Astrocyte (in vitro differentiated cells and primary cell): ENCODE data around the gene DMKN. TPM values are rescaled to one million over a fixed set of nuclear protein-coding genes. Genes with fewer than 3 reads are reported as not detected.

Source experiments
- DNase-seq: peaks from one replicate; pipeline ENCODE4 v3.0.0-alpha.2; 2010; ENCODE audit warnings: low read depth
- FAIRE-seq: peaks from 2 replicates; lab custom pipeline; 2011; peaks lifted over from hg19 to GRCh38; lab: Jason Lieb, UNC
- H2AFZ ChIP-seq: 2 replicates; pipeline ENCODE4 v1.6.0; 2012; ENCODE audit warnings: low read depth, low read length, inconsistent platforms
- H3K27ac ChIP-seq: 2 replicates; pipeline ENCODE4 v1.5.1; 2011; ENCODE audit warnings: low read depth, low read length, inconsistent platforms
- H3K27me3 ChIP-seq: 2 replicates; pipeline ENCODE4 v1.6.0; 2011; ENCODE audit warnings: low read length, inconsistent platforms; ENCODE audit not compliant: insufficient read depth
- H3K36me3 ChIP-seq: 2 replicates; pipeline ENCODE4 v1.5.1; 2011; ENCODE audit warnings: low read length, inconsistent platforms; ENCODE audit not compliant: insufficient read depth
- H3K4me1 ChIP-seq: 2 replicates; pipeline ENCODE4 v1.5.1; 2011; ENCODE audit warnings: low read length, inconsistent platforms; ENCODE audit not compliant: insufficient read depth
- H3K4me2 ChIP-seq: 2 replicates; pipeline ENCODE4 v1.6.0; 2012; ENCODE audit warnings: low read length, inconsistent platforms
- H3K4me3 ChIP-seq: 2 replicates; pipeline ENCODE4 v1.5.1; 2011; ENCODE audit warnings: low read depth, mild to moderate bottlenecking, low read length, inconsistent platforms; ENCODE audit not compliant: insufficient read depth
- H3K79me2 ChIP-seq: 2 replicates; pipeline ENCODE4 v1.6.0; 2012; ENCODE audit warnings: mild to moderate bottlenecking, low read length, inconsistent platforms; ENCODE audit not compliant: insufficient read depth
- H3K9ac ChIP-seq: 2 replicates; pipeline ENCODE4 v1.6.0; 2012; ENCODE audit warnings: mild to moderate bottlenecking, low read length, inconsistent platforms
- H3K9me3 ChIP-seq: 2 replicates; pipeline ENCODE4 v1.5.1; 2012; ENCODE audit warnings: low read depth, mild to moderate bottlenecking, low read length, inconsistent platforms; ENCODE audit not compliant: insufficient read depth
- H4K20me1 ChIP-seq: 2 replicates; pipeline ENCODE4 v1.6.0; 2012; ENCODE audit warnings: low read length, inconsistent platforms; ENCODE audit not compliant: insufficient read depth
- H3K27ac Mint-ChIP-seq: one replicate; pipeline ENCODE4 v1.8.0; 2021; ENCODE audit warnings: mild to moderate bottlenecking, mixed read lengths; ENCODE audit not compliant: unreplicated experiment
- H3K27me3 Mint-ChIP-seq: one replicate; pipeline ENCODE4 v1.8.0; 2021; ENCODE audit warnings: low read depth, mixed read lengths; ENCODE audit not compliant: unreplicated experiment
- H3K36me3 Mint-ChIP-seq: one replicate; pipeline ENCODE4 v1.8.0; 2021; ENCODE audit warnings: low read depth, mixed read lengths; ENCODE audit not compliant: unreplicated experiment
- H3K4me1 Mint-ChIP-seq: one replicate; pipeline ENCODE4 v1.8.0; 2021; ENCODE audit warnings: low read depth, mixed read lengths; ENCODE audit not compliant: unreplicated experiment
- H3K4me3 Mint-ChIP-seq: one replicate; pipeline ENCODE4 v1.8.0; 2021; ENCODE audit warnings: mild to moderate bottlenecking, moderate library complexity, mixed read lengths; ENCODE audit not compliant: unreplicated experiment
- H3K9me3 Mint-ChIP-seq: one replicate; pipeline ENCODE4 v1.8.0; 2021; ENCODE audit warnings: mild to moderate bottlenecking, mixed read lengths; ENCODE audit not compliant: unreplicated experiment
- EZH2 ChIP-seq: IDR thresholded peaks from 2 replicates; pipeline ENCODE4 v1.6.1; 2012; ENCODE audit warnings: mild to moderate bottlenecking, low read length, inconsistent platforms; ENCODE audit not compliant: insufficient read depth
- total RNA-seq: library from RNA; stranded (reverse); gene quantifications from 2 replicates; pipeline ENCODE4 v1.2.1, GENCODE V29; 2021
- TF ChIP-seq, protein P1 (sequence below): IDR thresholded peaks from 2 replicates; pipeline ENCODE4 v1.5.1; 2011; ENCODE audit warnings: low read depth, mild to moderate bottlenecking, inconsistent platforms, low read length, moderate library complexity; ENCODE audit not compliant: insufficient read depth

The DMKN gene
- total RNA-seq, 1 donor from 2014 or later: 56.9 TPM

DNA sequence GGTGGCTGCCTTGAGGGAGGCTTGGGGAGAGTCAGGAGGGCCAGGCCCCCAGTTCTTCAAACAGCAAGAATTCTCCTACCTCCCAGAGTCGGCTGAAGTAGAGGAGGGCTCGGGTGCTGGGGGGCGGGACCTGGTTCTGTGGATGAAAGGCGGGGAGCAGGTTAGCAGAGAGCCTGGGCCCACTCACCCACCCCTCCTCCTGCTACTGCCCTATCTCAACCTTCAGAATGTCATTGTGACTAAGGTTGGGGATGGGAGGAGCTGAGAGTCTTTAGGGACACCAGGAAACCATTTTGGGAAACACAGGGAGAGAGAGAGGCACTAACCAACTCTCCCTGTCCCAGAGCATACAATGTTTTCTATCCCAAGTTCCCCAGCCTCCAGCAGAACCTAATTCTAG, 10.7 kb downstream of the DMKN start:
- Histone ChIP-seq H3K4me2 (no peak overlapping the region), H3K27ac (no peak overlapping the region), H4K20me1 (no peaks in the 10 kb centered on the region), H3K79me2 (no peaks in the 10 kb centered on the region), H3K36me3 (no peaks in the 10 kb centered on the region), H3K9ac (no peak overlapping the region), H3K9me3 (no peaks in the 10 kb centered on the region), H3K4me3 (no peak overlapping the region), H3K27me3 (peaks cover 21% of the 10 kb centered on the region), H2AFZ (no peak overlapping the region), H3K4me1 (no peaks in the 10 kb centered on the region)
- Mint-ChIP-seq H3K27ac (no peak overlapping the region), H3K27me3 (peaks cover 2% of the 10 kb centered on the region), H3K4me1 (peaks cover 4% of the 10 kb centered on the region), H3K36me3 (peaks cover 23% of the 10 kb centered on the region), H3K4me3 (no peak overlapping the region), H3K9me3 (no peaks in the 10 kb centered on the region)
- TF ChIP-seq EZH2: no peak
- TF ChIP-seq, protein P1, sequence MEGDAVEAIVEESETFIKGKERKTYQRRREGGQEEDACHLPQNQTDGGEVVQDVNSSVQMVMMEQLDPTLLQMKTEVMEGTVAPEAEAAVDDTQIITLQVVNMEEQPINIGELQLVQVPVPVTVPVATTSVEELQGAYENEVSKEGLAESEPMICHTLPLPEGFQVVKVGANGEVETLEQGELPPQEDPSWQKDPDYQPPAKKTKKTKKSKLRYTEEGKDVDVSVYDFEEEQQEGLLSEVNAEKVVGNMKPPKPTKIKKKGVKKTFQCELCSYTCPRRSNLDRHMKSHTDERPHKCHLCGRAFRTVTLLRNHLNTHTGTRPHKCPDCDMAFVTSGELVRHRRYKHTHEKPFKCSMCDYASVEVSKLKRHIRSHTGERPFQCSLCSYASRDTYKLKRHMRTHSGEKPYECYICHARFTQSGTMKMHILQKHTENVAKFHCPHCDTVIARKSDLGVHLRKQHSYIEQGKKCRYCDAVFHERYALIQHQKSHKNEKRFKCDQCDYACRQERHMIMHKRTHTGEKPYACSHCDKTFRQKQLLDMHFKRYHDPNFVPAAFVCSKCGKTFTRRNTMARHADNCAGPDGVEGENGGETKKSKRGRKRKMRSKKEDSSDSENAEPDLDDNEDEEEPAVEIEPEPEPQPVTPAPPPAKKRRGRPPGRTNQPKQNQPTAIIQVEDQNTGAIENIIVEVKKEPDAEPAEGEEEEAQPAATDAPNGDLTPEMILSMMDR: no peak
- DNase-seq: no peak
- FAIRE-seq: no peak

DNA sequence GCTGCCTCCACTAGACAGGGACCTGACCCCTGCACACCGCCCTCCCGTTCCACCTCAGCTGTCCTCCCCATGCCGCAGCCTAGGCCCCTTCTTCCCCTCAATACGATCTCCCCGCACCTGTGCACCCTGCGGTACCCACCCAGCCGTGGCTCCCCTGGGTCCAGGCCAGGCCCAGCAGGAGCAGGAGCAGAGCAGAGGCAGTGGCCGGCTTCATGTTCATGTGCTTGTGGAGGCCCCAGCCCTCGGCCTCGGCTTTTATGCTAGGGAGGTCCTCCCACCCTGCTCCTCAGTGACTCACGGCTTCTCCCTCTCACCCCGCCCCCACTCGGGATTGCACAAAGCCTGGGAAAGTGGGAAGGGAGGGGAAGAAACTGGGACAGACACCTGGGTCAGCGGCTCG, 11.8 kb downstream of the DMKN start:
- Histone ChIP-seq H2AFZ (no peak overlapping the region), H3K4me3 (no peak overlapping the region), H3K36me3 (no peaks in the 10 kb centered on the region), H3K9me3 (no peaks in the 10 kb centered on the region), H4K20me1 (no peaks in the 10 kb centered on the region), H3K4me1 (no peaks in the 10 kb centered on the region), H3K27me3 (peaks cover 12% of the 10 kb centered on the region), H3K27ac (no peak overlapping the region), H3K4me2 (no peak overlapping the region), H3K9ac (no peak overlapping the region), H3K79me2 (no peaks in the 10 kb centered on the region)
- no peak overlapping the region for H3K27ac Mint-ChIP-seq
- H3K4me3 Mint-ChIP-seq: no peak overlapping the region
- H3K9me3 Mint-ChIP-seq: no peaks in the 10 kb centered on the region
- peaks cover 4% of the 10 kb centered on the region for H3K4me1 Mint-ChIP-seq
- FAIRE-seq (no peak), DNase-seq (no peak)
- H3K36me3 Mint-ChIP-seq: peaks cover 24% of the 10 kb centered on the region
- TF ChIP-seq EZH2: no peak
- TF ChIP-seq, protein P1: no peak
- peaks cover 5% of the 10 kb centered on the region for H3K27me3 Mint-ChIP-seq

DNA sequence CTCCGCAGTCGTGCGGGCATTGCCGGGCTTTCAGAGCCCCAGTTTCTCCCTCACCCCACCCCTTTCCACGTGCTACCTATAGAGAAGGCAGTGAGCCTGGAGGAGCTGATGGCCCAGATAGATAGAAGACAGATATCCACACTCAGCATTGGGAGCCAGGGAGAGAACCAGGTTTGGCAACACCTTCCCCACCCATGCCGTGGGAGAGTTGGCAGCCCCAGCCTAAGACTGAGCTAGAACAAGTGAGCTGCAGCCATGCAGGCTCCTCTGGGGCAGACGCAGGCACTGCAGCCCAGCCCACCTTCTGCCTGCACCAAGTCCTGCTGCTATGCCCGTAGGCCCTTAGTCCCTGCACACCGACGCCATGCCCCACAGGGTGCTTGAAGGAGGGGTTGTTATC, 12.8 kb downstream of the DMKN start:
- no peaks in the 10 kb centered on the region for H3K79me2 ChIP-seq
- H3K27me3 Mint-ChIP-seq: peaks cover 5% of the 10 kb centered on the region
- no peak overlapping the region for H3K4me3 Mint-ChIP-seq
- peaks cover 3% of the 10 kb centered on the region for H3K27me3 ChIP-seq
- no peak overlapping the region for H3K4me2 ChIP-seq
- H3K9me3 ChIP-seq: no peaks in the 10 kb centered on the region
- H3K9me3 Mint-ChIP-seq: no peaks in the 10 kb centered on the region
- TF ChIP-seq EZH2: no peak
- TF ChIP-seq, protein P1: no peak
- H3K27ac Mint-ChIP-seq: peak overlapping the region; percentile 58
- no peaks in the 10 kb centered on the region for H4K20me1 ChIP-seq
- H3K36me3 ChIP-seq: no peaks in the 10 kb centered on the region
- H3K9ac ChIP-seq: no peak overlapping the region
- H3K4me1 Mint-ChIP-seq: peaks cover 4% of the 10 kb centered on the region
- no peaks in the 10 kb centered on the region for H3K4me1 ChIP-seq
- H2AFZ ChIP-seq: no peak overlapping the region
- peaks cover 18% of the 10 kb centered on the region for H3K36me3 Mint-ChIP-seq
- FAIRE-seq (no peak), DNase-seq (no peak)
- H3K4me3 ChIP-seq: no peak overlapping the region
- no peak overlapping the region for H3K27ac ChIP-seq
